ENCODE results near the gene TTLL5. TPM values are rescaled to one million over a fixed set of nuclear protein-coding genes. Genes with fewer than 3 reads are reported as not detected.

Gene TTLL5
- total RNA-seq, 1 experiment from 2014 or later: 35.7 TPM

- H2BK120ac ChIP-seq (ENCODE audit: low read depth, low read length, poor library complexity, severe bottlenecking): no peak overlapping the region
- Mint-ChIP-seq H3K27ac (no peak overlapping the region; a peak in 1 of 7 replicates), H3K4me1 (no peaks in the 10 kb centered on the region), H3K36me3 (ENCODE audit: insufficient read depth in 1 of 3, low read depth in 3 of 3) (peaks cover 7 to 10% (median 8%) of the 10 kb centered on the region in 3 experiments; a peak in 6 of 7 replicates), H3K27me3 (ENCODE audit: low read depth) (no peaks in the 10 kb centered on the region), H3K4me3 (no peak overlapping the region), H3K9me3 (0 out of 5 replicates have a peak, but pooled peaks cover 0 to 5% of the 10 kb centered on the region in 2 experiments)
- H2BK12ac ChIP-seq (ENCODE audit: insufficient read length, low read depth, low read length): no peak overlapping the region
- H3K4me1 ChIP-seq (ENCODE audit: insufficient read depth, low read length): no peaks in the 10 kb centered on the region
- H2BK5ac ChIP-seq (ENCODE audit: insufficient read length, low read length): no peak overlapping the region
- H4K8ac ChIP-seq (replicated peaks; ENCODE audit: insufficient read length, low read depth, low read length): no peak overlapping the region
- whole genome bisulfite sequencing (ENCODE audit: extremely low coverage, insufficient read length, low lambda C conversion rate): no CpG with 5 or more reads among the region's 2 CpGs
- H4K20me1 ChIP-seq (ENCODE audit: control insufficient read depth, insufficient read depth, insufficient read length): no peaks in the 10 kb centered on the region
- H3K79me1 ChIP-seq (ENCODE audit: insufficient read depth, low read depth, low read length, poor library complexity, severe bottlenecking): no peaks in the 10 kb centered on the region
- no peaks in the 10 kb centered on the region for H3K27me3 ChIP-seq (ENCODE audit: insufficient read depth, low read length)
- H3K9ac ChIP-seq (ENCODE audit: extremely low read depth, insufficient read length, low read length): no peak overlapping the region
- no peak overlapping the region for H2BK15ac ChIP-seq (ENCODE audit: low read depth, low read length)
- no peak overlapping the region for H3K18ac ChIP-seq (ENCODE audit: insufficient read length, low read depth, low read length)
- no peak overlapping the region for H3K4ac ChIP-seq (ENCODE audit: low read depth, low read length)
- H3K27ac ChIP-seq (ENCODE audit: insufficient read length, low read depth, low read length): no peak overlapping the region
- no peak overlapping the region for H3K14ac ChIP-seq (ENCODE audit: insufficient read depth, low read length)
- H3T11ph ChIP-seq (ENCODE audit: low read length): no peak overlapping the region
- no peak overlapping the region for H3K4me2 ChIP-seq (ENCODE audit: insufficient read depth, insufficient read length, low read length)
- TF ChIP-seq CTCF (conservative IDR thresholded peaks at IDR 0.05): no peak
- H2BK20ac ChIP-seq (ENCODE audit: low read depth, low read length, poor library complexity, severe bottlenecking): no peak overlapping the region
- DNase-seq: no peak
- H2AFZ ChIP-seq (ENCODE audit: low read length): no peak overlapping the region
- H3K56ac ChIP-seq (ENCODE audit: insufficient read length, low read depth, low read length): no peak overlapping the region
- H3K79me2 ChIP-seq (ENCODE audit: insufficient read depth, low read length): no peaks in the 10 kb centered on the region
- H3K9me3 ChIP-seq (ENCODE audit: control insufficient read depth, low read depth, low read length): no peaks in the 10 kb centered on the region
- H4K91ac ChIP-seq (ENCODE audit: insufficient read length, low read depth, low read length): no peak overlapping the region
- no peak overlapping the region for H2AK5ac ChIP-seq (ENCODE audit: insufficient read length, low read length)
- no peak overlapping the region for H4K5ac ChIP-seq (ENCODE audit: insufficient read length, low read depth, low read length)
- no peak overlapping the region for H3K23ac ChIP-seq (ENCODE audit: insufficient read length, low read depth, low read length)
- no peaks in the 10 kb centered on the region for H3K23me2 ChIP-seq (ENCODE audit: insufficient read length, low read depth, low read length, poor library complexity, severe bottlenecking)
These were observed 172.4 kb downstream of the TTLL5 start for GRCh38 chr14:75833326-75834020.
